ENCODE results near the gene DENND1A. TPM values are rescaled to one million over a fixed set of nuclear protein-coding genes. Genes with fewer than 3 reads are reported as not detected.

DENND1A gene
- polyA plus RNA-seq, 1 experiment, result 16.2 TPM

DNA sequence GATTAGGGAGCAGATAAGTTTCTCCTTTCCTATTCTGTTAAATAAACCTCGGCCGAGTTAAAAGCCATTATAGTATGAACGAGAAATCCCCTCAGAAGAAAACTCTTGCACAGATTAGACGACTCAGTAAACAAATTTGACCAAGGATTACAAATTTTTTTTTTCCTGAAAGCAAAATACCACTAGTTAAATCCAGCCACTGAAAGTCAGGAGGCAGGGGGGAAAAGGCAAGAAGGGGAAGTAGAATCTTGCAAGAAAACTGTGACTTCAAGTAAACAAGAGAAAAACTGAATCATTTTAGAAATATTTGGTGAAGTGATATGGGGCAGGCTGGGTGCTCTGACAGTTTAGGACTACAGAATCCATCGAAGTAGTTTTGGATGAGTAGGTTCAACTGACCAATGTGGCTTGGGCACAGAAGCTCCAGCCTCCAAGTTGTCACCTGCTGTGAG, 251.0 kb downstream of the DENND1A start:
- ChIA-PET CTCF (interaction anchor here (1.3 kb wide), 1 partner anchor 9 kb away, joined by 3 read pairs; no protein-coding TSS in a partner anchor), POLR2A (interaction anchor here (0.5 kb wide), 1 partner anchor 53 kb away, joined by 3 read pairs; no protein-coding TSS in a partner anchor)
- no peak overlapping the region for H3K27ac ChIP-seq (ENCODE audit: low read depth, low read length)
- TF ChIP-seq, protein P1, sequence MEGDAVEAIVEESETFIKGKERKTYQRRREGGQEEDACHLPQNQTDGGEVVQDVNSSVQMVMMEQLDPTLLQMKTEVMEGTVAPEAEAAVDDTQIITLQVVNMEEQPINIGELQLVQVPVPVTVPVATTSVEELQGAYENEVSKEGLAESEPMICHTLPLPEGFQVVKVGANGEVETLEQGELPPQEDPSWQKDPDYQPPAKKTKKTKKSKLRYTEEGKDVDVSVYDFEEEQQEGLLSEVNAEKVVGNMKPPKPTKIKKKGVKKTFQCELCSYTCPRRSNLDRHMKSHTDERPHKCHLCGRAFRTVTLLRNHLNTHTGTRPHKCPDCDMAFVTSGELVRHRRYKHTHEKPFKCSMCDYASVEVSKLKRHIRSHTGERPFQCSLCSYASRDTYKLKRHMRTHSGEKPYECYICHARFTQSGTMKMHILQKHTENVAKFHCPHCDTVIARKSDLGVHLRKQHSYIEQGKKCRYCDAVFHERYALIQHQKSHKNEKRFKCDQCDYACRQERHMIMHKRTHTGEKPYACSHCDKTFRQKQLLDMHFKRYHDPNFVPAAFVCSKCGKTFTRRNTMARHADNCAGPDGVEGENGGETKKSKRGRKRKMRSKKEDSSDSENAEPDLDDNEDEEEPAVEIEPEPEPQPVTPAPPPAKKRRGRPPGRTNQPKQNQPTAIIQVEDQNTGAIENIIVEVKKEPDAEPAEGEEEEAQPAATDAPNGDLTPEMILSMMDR (IDR thresholded peaks at IDR 0.05; ENCODE audit: low read depth, low read length), result no peak
- no peak overlapping the region for H3K4me3 ChIP-seq (ENCODE audit: low read depth, low read length)
- no peaks in the 10 kb centered on the region for H3K9me3 ChIP-seq (ENCODE audit: control insufficient read depth, insufficient read depth, low read length)
- DNase-seq (ENCODE audit: low read depth, low spot score), result peak; percentile 21
- no peaks in the 10 kb centered on the region for H3K27me3 ChIP-seq (ENCODE audit: control insufficient read depth, insufficient read depth, low read length)

GRCh38 chr9:123678038-123678877, 251.7 kb downstream of the DENND1A start:
- ChIA-PET POLR2A (interaction anchor here (0.5 kb wide), 1 partner anchor 52 kb away, joined by 3 read pairs; no protein-coding TSS in a partner anchor), CTCF (interaction anchor here (0.5 kb wide), 1 partner anchor 278 kb away, joined by 4 read pairs; no protein-coding TSS in a partner anchor)
- no peak for DNase-seq (ENCODE audit: low read depth, low spot score)
- Histone ChIP-seq H3K27ac (ENCODE audit: low read depth, low read length) (peak overlapping the region; percentile 52), H3K27me3 (ENCODE audit: control insufficient read depth, insufficient read depth, low read length) (no peaks in the 10 kb centered on the region), H3K9me3 (ENCODE audit: control insufficient read depth, insufficient read depth, low read length) (no peaks in the 10 kb centered on the region), H3K4me3 (ENCODE audit: low read depth, low read length) (no peak overlapping the region)
- TF ChIP-seq, protein P1 (IDR thresholded peaks at IDR 0.05; ENCODE audit: low read depth, low read length), result no peak

- CTCF ChIA-PET, result no interaction called here
- H3K27ac ChIP-seq (ENCODE audit: low read depth, low read length), result no peak overlapping the region
- DNase-seq (ENCODE audit: low read depth, low spot score), result no peak
Measured at GRCh38 chr9:123676869-123677268, 253.1 kb downstream of the DENND1A start.

GRCh38 chr9:123669346-123669745, 260.6 kb downstream of the DENND1A start:
- ChIA-PET POLR2A (no interaction called here), CTCF (no interaction called here)
- Histone ChIP-seq H3K27ac (ENCODE audit: low read depth, low read length) (no peak overlapping the region), H3K9me3 (ENCODE audit: control insufficient read depth, insufficient read depth, low read length) (no peaks in the 10 kb centered on the region), H3K4me3 (ENCODE audit: low read depth, low read length) (no peak overlapping the region), H3K27me3 (ENCODE audit: control insufficient read depth, insufficient read depth, low read length) (no peaks in the 10 kb centered on the region)
- DNase-seq (ENCODE audit: low read depth, low spot score), result no peak
- TF ChIP-seq, protein P1 (IDR thresholded peaks at IDR 0.05; ENCODE audit: low read depth, low read length), result no peak

More at GRCh38 chr9:123676869-123677268, 253.1 kb downstream of the DENND1A start:
- Histone ChIP-seq H3K4me3 (ENCODE audit: low read depth, low read length) (no peak overlapping the region), H3K27me3 (ENCODE audit: control insufficient read depth, insufficient read depth, low read length) (no peaks in the 10 kb centered on the region), H3K9me3 (ENCODE audit: control insufficient read depth, insufficient read depth, low read length) (no peaks in the 10 kb centered on the region)
- TF ChIP-seq, protein P1 (IDR thresholded peaks at IDR 0.05; ENCODE audit: low read depth, low read length), result no peak
- POLR2A ChIA-PET, result no interaction called here

GRCh38 chr9:123663529-123663928, 266.4 kb downstream of the DENND1A start:
- CTCF ChIA-PET, result no interaction called here
- Histone ChIP-seq H3K4me3 (ENCODE audit: low read depth, low read length) (no peak overlapping the region), H3K27me3 (ENCODE audit: control insufficient read depth, insufficient read depth, low read length) (no peaks in the 10 kb centered on the region), H3K9me3 (ENCODE audit: control insufficient read depth, insufficient read depth, low read length) (peaks cover 6% of the 10 kb centered on the region), H3K27ac (ENCODE audit: low read depth, low read length) (no peak overlapping the region)
- TF ChIP-seq, protein P1 (IDR thresholded peaks at IDR 0.05; ENCODE audit: low read depth, low read length), result no peak
- POLR2A ChIA-PET, result no interaction called here
- DNase-seq (ENCODE audit: low read depth, low spot score), result no peak
